Measurements from ENCODE around the gene NR3C2. TPM values are rescaled to one million over a fixed set of nuclear protein-coding genes. Genes with fewer than 3 reads are reported as not detected.
"Not testable (repeated sequence)": the region's sequence is repeated elsewhere in the genome, so short reads cannot be mapped to it uniquely, and the experiment has no call there.

NR3C2 gene
- polyA plus RNA-seq, 1 donor, result 6.8 TPM

- DNase-seq, result no peak
- H3K27me3 ChIP-seq (ENCODE audit: control insufficient read depth, insufficient read depth, low read length), result no peaks in the 10 kb centered on the region
- no peak overlapping the region for H3K4me3 ChIP-seq (ENCODE audit: low read length)
- WGBS (ENCODE audit: insufficient coverage, low lambda C conversion rate), result no CpG with 5 or more reads among the region's 1 CpG
- no peak overlapping the region for H3K27ac ChIP-seq (ENCODE audit: low read length)
- H3K36me3 ChIP-seq (ENCODE audit: control insufficient read depth, insufficient read depth, low read length), result no peaks in the 10 kb centered on the region
- H3K4me1 ChIP-seq (ENCODE audit: control insufficient read depth, insufficient read depth, low read length), result no peaks in the 10 kb centered on the region
- H3K9me3 ChIP-seq (ENCODE audit: control insufficient read depth, low read depth, low read length), result no peaks in the 10 kb centered on the region
Measured at GRCh38 chr4:148344941-148345340, 97.3 kb downstream of the NR3C2 start.

GRCh38 chr4:148344352-148344751, 97.9 kb downstream of the NR3C2 start:
- Histone ChIP-seq H3K27me3 (ENCODE audit: control insufficient read depth, insufficient read depth, low read length) (no peaks in the 10 kb centered on the region), H3K36me3 (ENCODE audit: control insufficient read depth, insufficient read depth, low read length) (no peaks in the 10 kb centered on the region), H3K4me1 (ENCODE audit: control insufficient read depth, insufficient read depth, low read length) (no peaks in the 10 kb centered on the region), H3K4me3 (ENCODE audit: low read length) (no peak overlapping the region), H3K27ac (ENCODE audit: low read length) (peak overlapping the region; percentile 20), H3K9me3 (ENCODE audit: control insufficient read depth, low read depth, low read length) (no peaks in the 10 kb centered on the region)
- 86% methylated on average over 1 of the region's 2 CpGs for WGBS (ENCODE audit: insufficient coverage, low lambda C conversion rate)
- DNase-seq, result peak in 1 of 2 donors; percentile 57

- no peaks in the 10 kb centered on the region for H3K9me3 ChIP-seq (ENCODE audit: control insufficient read depth, low read depth, low read length)
- no peak overlapping the region for H3K4me3 ChIP-seq (ENCODE audit: low read length)
- no peak overlapping the region for H3K27ac ChIP-seq (ENCODE audit: low read length)
- H3K27me3 ChIP-seq (ENCODE audit: control insufficient read depth, insufficient read depth, low read length), result no peaks in the 10 kb centered on the region
- H3K36me3 ChIP-seq (ENCODE audit: control insufficient read depth, insufficient read depth, low read length), result no peaks in the 10 kb centered on the region
- no peaks in the 10 kb centered on the region for H3K4me1 ChIP-seq (ENCODE audit: control insufficient read depth, insufficient read depth, low read length)
- 50% methylated on average over 1 of the region's 13 CpGs for WGBS (ENCODE audit: insufficient coverage, low lambda C conversion rate)
- DNase-seq, result peak in 1 of 2 donors; percentile 40
Measured at GRCh38 chr4:148341980-148342800, 100.0 kb downstream of the NR3C2 start.

GRCh38 chr4:148335133-148335532, 107.1 kb downstream of the NR3C2 start:
- Histone ChIP-seq H3K9me3 (ENCODE audit: control insufficient read depth, low read depth, low read length) (no peaks in the 10 kb centered on the region), H3K4me3 (ENCODE audit: low read length) (no peak overlapping the region), H3K27ac (ENCODE audit: low read length) (no peak overlapping the region), H3K27me3 (ENCODE audit: control insufficient read depth, insufficient read depth, low read length) (no peaks in the 10 kb centered on the region), H3K4me1 (ENCODE audit: control insufficient read depth, insufficient read depth, low read length) (no peaks in the 10 kb centered on the region), H3K36me3 (ENCODE audit: control insufficient read depth, insufficient read depth, low read length) (no peaks in the 10 kb centered on the region)
- 100% methylated on average over 1 of the region's 4 CpGs for whole genome bisulfite sequencing (ENCODE audit: insufficient coverage, low lambda C conversion rate)
- DNase-seq, result no peak

GRCh38 chr4:148333265-148333664, 108.9 kb downstream of the NR3C2 start:
- Histone ChIP-seq H3K4me3 (ENCODE audit: low read length) (no peak overlapping the region), H3K27me3 (ENCODE audit: control insufficient read depth, insufficient read depth, low read length) (no peaks in the 10 kb centered on the region), H3K36me3 (ENCODE audit: control insufficient read depth, insufficient read depth, low read length) (no peaks in the 10 kb centered on the region), H3K27ac (ENCODE audit: low read length) (no peak overlapping the region), H3K4me1 (ENCODE audit: control insufficient read depth, insufficient read depth, low read length) (no peaks in the 10 kb centered on the region), H3K9me3 (ENCODE audit: control insufficient read depth, low read depth, low read length) (no peaks in the 10 kb centered on the region)
- DNase-seq, result no peak
- WGBS (ENCODE audit: insufficient coverage, low lambda C conversion rate), result no CpG with 5 or more reads among the region's 1 CpG

- H3K36me3 ChIP-seq (ENCODE audit: control insufficient read depth, insufficient read depth, low read length), result no peaks in the 10 kb centered on the region
- H3K27me3 ChIP-seq (ENCODE audit: control insufficient read depth, insufficient read depth, low read length), result no peaks in the 10 kb centered on the region
- whole genome bisulfite sequencing (ENCODE audit: insufficient coverage, low lambda C conversion rate), result no CpG with 5 or more reads among the region's 2 CpGs
- no peak for DNase-seq
- H3K4me3 ChIP-seq (ENCODE audit: low read length), result no peak overlapping the region
- no peaks in the 10 kb centered on the region for H3K4me1 ChIP-seq (ENCODE audit: control insufficient read depth, insufficient read depth, low read length)
- no peak overlapping the region for H3K27ac ChIP-seq (ENCODE audit: low read length)
- H3K9me3 ChIP-seq (ENCODE audit: control insufficient read depth, low read depth, low read length), result no peaks in the 10 kb centered on the region
Measured at GRCh38 chr4:148332486-148332885, 109.7 kb downstream of the NR3C2 start.

- no CpG with 5 or more reads among the region's 3 CpGs for WGBS (ENCODE audit: insufficient coverage, low lambda C conversion rate)
- DNase-seq, result no peak
- H3K4me1 ChIP-seq (ENCODE audit: control insufficient read depth, insufficient read depth, low read length), result no peaks in the 10 kb centered on the region
Measured at GRCh38 chr4:148330724-148331123, 111.5 kb downstream of the NR3C2 start.

GRCh38 chr4:148330161-148330560, 112.1 kb downstream of the NR3C2 start:
- H3K27ac ChIP-seq (ENCODE audit: low read length), result no peak overlapping the region
- H3K9me3 ChIP-seq (ENCODE audit: control insufficient read depth, low read depth, low read length), result no peaks in the 10 kb centered on the region
- no peaks in the 10 kb centered on the region for H3K4me1 ChIP-seq (ENCODE audit: control insufficient read depth, insufficient read depth, low read length)
- H3K36me3 ChIP-seq (ENCODE audit: control insufficient read depth, insufficient read depth, low read length), result no peaks in the 10 kb centered on the region
- no peak for DNase-seq
- no CpG with 5 or more reads among the region's 5 CpGs for WGBS (ENCODE audit: insufficient coverage, low lambda C conversion rate)
- no peaks in the 10 kb centered on the region for H3K27me3 ChIP-seq (ENCODE audit: control insufficient read depth, insufficient read depth, low read length)
- no peak overlapping the region for H3K4me3 ChIP-seq (ENCODE audit: low read length)

More at GRCh38 chr4:148330724-148331123, 111.5 kb downstream of the NR3C2 start:
- no peak overlapping the region for H3K4me3 ChIP-seq (ENCODE audit: low read length)
- no peaks in the 10 kb centered on the region for H3K36me3 ChIP-seq (ENCODE audit: control insufficient read depth, insufficient read depth, low read length)
- H3K27ac ChIP-seq (ENCODE audit: low read length), result no peak overlapping the region
- no peaks in the 10 kb centered on the region for H3K9me3 ChIP-seq (ENCODE audit: control insufficient read depth, low read depth, low read length)
- H3K27me3 ChIP-seq (ENCODE audit: control insufficient read depth, insufficient read depth, low read length), result no peaks in the 10 kb centered on the region

- WGBS (ENCODE audit: insufficient coverage, low lambda C conversion rate), result 100% methylated on average over 4 of the region's 5 CpGs
- Histone ChIP-seq H3K4me1 (ENCODE audit: control insufficient read depth, insufficient read depth, low read length) (no peaks in the 10 kb centered on the region), H3K27me3 (ENCODE audit: control insufficient read depth, insufficient read depth, low read length) (no peaks in the 10 kb centered on the region), H3K9me3 (ENCODE audit: control insufficient read depth, low read depth, low read length) (no peaks in the 10 kb centered on the region), H3K4me3 (ENCODE audit: low read length) (no peak overlapping the region), H3K36me3 (ENCODE audit: control insufficient read depth, insufficient read depth, low read length) (no peaks in the 10 kb centered on the region), H3K27ac (ENCODE audit: low read length) (no peak overlapping the region)
- no peak for DNase-seq
Measured at GRCh38 chr4:148329751-148330150, 112.5 kb downstream of the NR3C2 start.

GRCh38 chr4:148327683-148328082, 114.5 kb downstream of the NR3C2 start:
- no peaks in the 10 kb centered on the region for H3K9me3 ChIP-seq (ENCODE audit: control insufficient read depth, low read depth, low read length)
- DNase-seq, result no peak
- H3K36me3 ChIP-seq (ENCODE audit: control insufficient read depth, insufficient read depth, low read length), result no peaks in the 10 kb centered on the region
- no peak overlapping the region for H3K27ac ChIP-seq (ENCODE audit: low read length)
- H3K4me3 ChIP-seq (ENCODE audit: low read length), result no peak overlapping the region
- H3K4me1 ChIP-seq (ENCODE audit: control insufficient read depth, insufficient read depth, low read length), result no peaks in the 10 kb centered on the region
- WGBS (ENCODE audit: insufficient coverage, low lambda C conversion rate), result no CpG with 5 or more reads among the region's 1 CpG
- H3K27me3 ChIP-seq (ENCODE audit: control insufficient read depth, insufficient read depth, low read length), result no peaks in the 10 kb centered on the region

GRCh38 chr4:148323316-148323715, 118.9 kb downstream of the NR3C2 start:
- H3K27ac ChIP-seq (ENCODE audit: low read length); H3K4me1 ChIP-seq (ENCODE audit: control insufficient read depth, insufficient read depth, low read length); H3K36me3 ChIP-seq (ENCODE audit: control insufficient read depth, insufficient read depth, low read length); H3K4me3 ChIP-seq (ENCODE audit: low read length); H3K27me3 ChIP-seq (ENCODE audit: control insufficient read depth, insufficient read depth, low read length); DNase-seq; H3K9me3 ChIP-seq (ENCODE audit: control insufficient read depth, low read depth, low read length): not testable (repeated sequence)
- no CpG with 5 or more reads among the region's 17 CpGs for WGBS (ENCODE audit: insufficient coverage, low lambda C conversion rate)

Measured in large intestine (tissue), 3 donors.